ENCODE results near the gene PAPLN. TPM values are rescaled to one million over a fixed set of nuclear protein-coding genes. Genes with fewer than 3 reads are reported as not detected.

Gene PAPLN
- total RNA-seq, 1 experiment from 2014 or later, result 3.0 TPM

DNA sequence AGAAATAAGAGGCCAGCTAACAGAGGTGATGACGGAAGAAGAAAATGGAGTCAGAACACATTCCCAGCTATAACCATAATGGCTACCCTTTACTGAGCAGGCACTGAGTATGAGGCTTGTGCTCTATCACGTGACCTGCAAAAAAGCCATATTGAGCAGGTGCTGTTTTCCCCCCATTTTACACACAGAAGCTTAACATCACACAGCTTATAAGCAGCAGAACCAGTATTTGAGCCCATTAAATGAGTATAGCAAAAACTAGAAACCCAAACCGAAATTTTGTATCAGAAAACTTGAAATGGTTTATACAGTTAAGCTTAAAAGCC is 28.4 kb downstream of the PAPLN start:
- Histone ChIP-seq H3K4me1 (peaks cover 3% of the 10 kb centered on the region; the same call in 1 of the 2 replicates), H3K4me3 (ENCODE audit: low read depth, low read length) (no peak overlapping the region), H3K36me3 (ENCODE audit: control insufficient read depth, insufficient read depth, low read length) (no peaks in the 10 kb centered on the region), H3K9me3 (no peaks in the 10 kb centered on the region), H3K27me3 (replicated peaks; ENCODE audit: control insufficient read depth, insufficient read depth, low read length) (no peaks in the 10 kb centered on the region)
- no TSS peak for BruUV-seq (replicated peaks)
- Mint-ChIP-seq H3K4me3 (ENCODE audit: unreplicated experiment) (no peak overlapping the region), H3K4me1 (ENCODE audit: low read depth, unreplicated experiment) (no peaks in the 10 kb centered on the region), H3K27me3 (ENCODE audit: insufficient read depth, unreplicated experiment) (no peaks in the 10 kb centered on the region), H3K36me3 (ENCODE audit: insufficient read depth, unreplicated experiment) (no peaks in the 10 kb centered on the region), H3K9me3 (ENCODE audit: unreplicated experiment) (no peaks in the 10 kb centered on the region), H3K27ac (ENCODE audit: unreplicated experiment) (peak overlapping the region; percentile 51)
- DNase-seq, result no peak
- intact Hi-C loops (cut with micrococcal nuclease; ENCODE audit: unreplicated experiment), result no loop called here
- ChIA-PET CTCF (no interaction called here), POLR2A (no interaction called here)
- TF ChIP-seq, protein P1, sequence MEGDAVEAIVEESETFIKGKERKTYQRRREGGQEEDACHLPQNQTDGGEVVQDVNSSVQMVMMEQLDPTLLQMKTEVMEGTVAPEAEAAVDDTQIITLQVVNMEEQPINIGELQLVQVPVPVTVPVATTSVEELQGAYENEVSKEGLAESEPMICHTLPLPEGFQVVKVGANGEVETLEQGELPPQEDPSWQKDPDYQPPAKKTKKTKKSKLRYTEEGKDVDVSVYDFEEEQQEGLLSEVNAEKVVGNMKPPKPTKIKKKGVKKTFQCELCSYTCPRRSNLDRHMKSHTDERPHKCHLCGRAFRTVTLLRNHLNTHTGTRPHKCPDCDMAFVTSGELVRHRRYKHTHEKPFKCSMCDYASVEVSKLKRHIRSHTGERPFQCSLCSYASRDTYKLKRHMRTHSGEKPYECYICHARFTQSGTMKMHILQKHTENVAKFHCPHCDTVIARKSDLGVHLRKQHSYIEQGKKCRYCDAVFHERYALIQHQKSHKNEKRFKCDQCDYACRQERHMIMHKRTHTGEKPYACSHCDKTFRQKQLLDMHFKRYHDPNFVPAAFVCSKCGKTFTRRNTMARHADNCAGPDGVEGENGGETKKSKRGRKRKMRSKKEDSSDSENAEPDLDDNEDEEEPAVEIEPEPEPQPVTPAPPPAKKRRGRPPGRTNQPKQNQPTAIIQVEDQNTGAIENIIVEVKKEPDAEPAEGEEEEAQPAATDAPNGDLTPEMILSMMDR (IDR thresholded peaks at IDR 0.05; ENCODE audit: insufficient read depth in 1 of 2, low read depth in 1 of 2, low read length in 1 of 2, severe bottlenecking in 1 of 2, unreplicated experiment in 1 of 2), result no peak

- intact Hi-C loops (cut with micrococcal nuclease; ENCODE audit: unreplicated experiment), result no loop called here
- no peak for DNase-seq
- peaks cover 3% of the 10 kb centered on the region; the same call in 1 of the 2 replicates for H3K4me1 ChIP-seq
- no peaks in the 10 kb centered on the region for H3K9me3 ChIP-seq
- Mint-ChIP-seq H3K9me3 (ENCODE audit: unreplicated experiment) (no peaks in the 10 kb centered on the region), H3K36me3 (ENCODE audit: insufficient read depth, unreplicated experiment) (no peaks in the 10 kb centered on the region), H3K27me3 (ENCODE audit: insufficient read depth, unreplicated experiment) (no peaks in the 10 kb centered on the region), H3K4me3 (ENCODE audit: unreplicated experiment) (no peak overlapping the region), H3K27ac (ENCODE audit: unreplicated experiment) (no peak overlapping the region), H3K4me1 (ENCODE audit: low read depth, unreplicated experiment) (no peaks in the 10 kb centered on the region)
- BruUV-seq (replicated peaks), result no TSS peak
- CTCF ChIA-PET, result no interaction called here
- H3K4me3 ChIP-seq (ENCODE audit: low read depth, low read length), result no peak overlapping the region
- no peaks in the 10 kb centered on the region for H3K27me3 ChIP-seq (replicated peaks; ENCODE audit: control insufficient read depth, insufficient read depth, low read length)
- TF ChIP-seq, protein P1 (IDR thresholded peaks at IDR 0.05; ENCODE audit: insufficient read depth in 1 of 2, low read depth in 1 of 2, low read length in 1 of 2, severe bottlenecking in 1 of 2, unreplicated experiment in 1 of 2), result no peak
- no peaks in the 10 kb centered on the region for H3K36me3 ChIP-seq (ENCODE audit: control insufficient read depth, insufficient read depth, low read length)
- POLR2A ChIA-PET, result no interaction called here
Measured at GRCh38 chr14:73266317-73266716, 29.0 kb downstream of the PAPLN start.

- Histone ChIP-seq H3K36me3 (ENCODE audit: control insufficient read depth, insufficient read depth, low read length) (no peaks in the 10 kb centered on the region), H3K9me3 (no peaks in the 10 kb centered on the region), H3K4me1 (peaks cover 3% of the 10 kb centered on the region; the same call in 1 of the 2 replicates), H3K4me3 (ENCODE audit: low read depth, low read length) (no peak overlapping the region), H3K27me3 (replicated peaks; ENCODE audit: control insufficient read depth, insufficient read depth, low read length) (no peaks in the 10 kb centered on the region)
- CTCF ChIA-PET, result interaction anchor here (0.6 kb wide), 1 partner anchor 205 kb away, joined by 3 read pairs; no protein-coding TSS in a partner anchor
- Mint-ChIP-seq H3K9me3 (ENCODE audit: unreplicated experiment) (no peaks in the 10 kb centered on the region), H3K4me3 (ENCODE audit: unreplicated experiment) (no peak overlapping the region), H3K27me3 (ENCODE audit: insufficient read depth, unreplicated experiment) (no peaks in the 10 kb centered on the region), H3K36me3 (ENCODE audit: insufficient read depth, unreplicated experiment) (peaks cover 7% of the 10 kb centered on the region), H3K27ac (ENCODE audit: unreplicated experiment) (peak overlapping the region; percentile 7), H3K4me1 (ENCODE audit: low read depth, unreplicated experiment) (no peaks in the 10 kb centered on the region)
- no TSS peak for BruUV-seq (replicated peaks)
- DNase-seq, result no peak
- intact Hi-C loops (cut with micrococcal nuclease; ENCODE audit: unreplicated experiment), result no loop called here
- POLR2A ChIA-PET, result interaction anchor here (0.5 kb wide), 1 partner anchor 341 kb away, joined by 3 read pairs; the partner anchor contains the start of gene DCAF4
- TF ChIP-seq, protein P1 (IDR thresholded peaks at IDR 0.05; ENCODE audit: insufficient read depth in 1 of 2, low read depth in 1 of 2, low read length in 1 of 2, severe bottlenecking in 1 of 2, unreplicated experiment in 1 of 2), result no peak
Measured at GRCh38 chr14:73267474-73267873, 30.2 kb downstream of the PAPLN start.
